ENCODE results near the gene ADGRD2. TPM values are rescaled to one million over a fixed set of nuclear protein-coding genes. Genes with fewer than 3 reads are reported as not detected.

The ADGRD2 gene
- total RNA-seq, 4 donors from 2014 or later: 0.35 TPM; not detected in 3

GRCh38 chr9:124444166-124444565, 6.1 kb upstream of the ADGRD2 start:
- no peak overlapping the region for H3K4me3 ChIP-seq
- H3K27ac ChIP-seq: peak overlapping the region in 3 of 4 donors; percentile 18 to 55 (median 37)
- WGBS, 2 donors: 53 to 55% methylated on average over 3 of the region's 3 CpGs
- peaks cover 0 to 6% (median 0%) of the 10 kb centered on the region in 3 donors for H3K4me1 ChIP-seq
- no peaks in the 10 kb centered on the region for H3K9me3 ChIP-seq
- intact Hi-C loops (cut with DNase I): no loop called here
- DNase-seq: no peak
- no peaks in the 10 kb centered on the region for H3K36me3 ChIP-seq
- H3K27me3 ChIP-seq: peaks cover 0 to 47% (median 0%) of the 10 kb centered on the region in 4 donors
- no peak for TF ChIP-seq POLR2A (IDR thresholded peaks at IDR 0.05)
- TF ChIP-seq, protein P1, sequence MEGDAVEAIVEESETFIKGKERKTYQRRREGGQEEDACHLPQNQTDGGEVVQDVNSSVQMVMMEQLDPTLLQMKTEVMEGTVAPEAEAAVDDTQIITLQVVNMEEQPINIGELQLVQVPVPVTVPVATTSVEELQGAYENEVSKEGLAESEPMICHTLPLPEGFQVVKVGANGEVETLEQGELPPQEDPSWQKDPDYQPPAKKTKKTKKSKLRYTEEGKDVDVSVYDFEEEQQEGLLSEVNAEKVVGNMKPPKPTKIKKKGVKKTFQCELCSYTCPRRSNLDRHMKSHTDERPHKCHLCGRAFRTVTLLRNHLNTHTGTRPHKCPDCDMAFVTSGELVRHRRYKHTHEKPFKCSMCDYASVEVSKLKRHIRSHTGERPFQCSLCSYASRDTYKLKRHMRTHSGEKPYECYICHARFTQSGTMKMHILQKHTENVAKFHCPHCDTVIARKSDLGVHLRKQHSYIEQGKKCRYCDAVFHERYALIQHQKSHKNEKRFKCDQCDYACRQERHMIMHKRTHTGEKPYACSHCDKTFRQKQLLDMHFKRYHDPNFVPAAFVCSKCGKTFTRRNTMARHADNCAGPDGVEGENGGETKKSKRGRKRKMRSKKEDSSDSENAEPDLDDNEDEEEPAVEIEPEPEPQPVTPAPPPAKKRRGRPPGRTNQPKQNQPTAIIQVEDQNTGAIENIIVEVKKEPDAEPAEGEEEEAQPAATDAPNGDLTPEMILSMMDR (IDR thresholded peaks at IDR 0.05): no peak

GRCh38 chr9:124447297-124447661, 3.0 kb upstream of the ADGRD2 start:
- Histone ChIP-seq H3K27ac (no peak overlapping the region), H3K9me3 (no peaks in the 10 kb centered on the region), H3K36me3 (no peaks in the 10 kb centered on the region), H3K4me3 (no peak overlapping the region), H3K27me3 (peaks cover 0 to 58% (median 2%) of the 10 kb centered on the region in 4 donors), H3K4me1 (peaks cover 0 to 26% (median 4%) of the 10 kb centered on the region in 3 donors)
- no peak for TF ChIP-seq POLR2A (IDR thresholded peaks at IDR 0.05)
- TF ChIP-seq, protein P1 (IDR thresholded peaks at IDR 0.05): no peak
- DNase-seq: no peak
- WGBS, 2 donors: 65 to 68% methylated on average over 4 of the region's 4 CpGs
- intact Hi-C loops (cut with DNase I): no loop called here

DNA sequence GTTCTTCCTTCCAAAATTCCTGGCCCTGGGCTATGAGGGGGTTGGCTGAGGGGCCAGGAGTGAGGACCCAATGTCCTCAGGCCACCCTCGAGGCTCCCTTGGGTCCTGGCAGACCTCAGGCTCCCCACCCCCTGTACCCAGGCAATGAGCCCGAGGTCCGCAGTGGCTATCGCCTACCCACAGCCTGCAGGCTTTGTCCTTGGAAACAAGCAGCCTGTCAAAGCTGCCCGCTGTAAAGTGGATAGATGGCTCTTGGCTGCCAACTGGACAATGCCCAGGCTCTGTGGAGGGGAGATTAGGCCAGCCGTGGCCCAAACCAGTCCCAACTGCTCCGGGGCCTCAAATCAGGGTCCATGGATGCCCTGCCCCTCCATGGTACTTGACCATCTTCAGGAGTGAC, 2.2 kb upstream of the ADGRD2 start:
- Histone ChIP-seq H3K4me1 (peaks cover 0 to 33% (median 5%) of the 10 kb centered on the region in 3 donors), H3K27ac (no peak overlapping the region), H3K4me3 (no peak overlapping the region), H3K9me3 (no peaks in the 10 kb centered on the region), H3K36me3 (no peaks in the 10 kb centered on the region), H3K27me3 (peaks cover 2 to 66% (median 5%) of the 10 kb centered on the region in 4 donors)
- no peak for DNase-seq
- intact Hi-C loops (cut with DNase I): no loop called here
- TF ChIP-seq, protein P1 (IDR thresholded peaks at IDR 0.05): no peak
- TF ChIP-seq POLR2A (IDR thresholded peaks at IDR 0.05): no peak
- WGBS, 2 donors: 79% methylated on average over 4 of the region's 7 CpGs; no CpG with 5 or more reads in 1 of the 2 donors

- intact Hi-C loops (cut with DNase I): no loop called here
- Histone ChIP-seq H3K27ac (no peak overlapping the region), H3K4me3 (no peak overlapping the region), H3K9me3 (no peaks in the 10 kb centered on the region), H3K27me3 (peaks cover 2 to 81% (median 6%) of the 10 kb centered on the region in 4 donors), H3K4me1 (peaks cover 0 to 38% (median 11%) of the 10 kb centered on the region in 3 donors), H3K36me3 (no peaks in the 10 kb centered on the region)
- no peak for DNase-seq
- TF ChIP-seq, protein P1 (IDR thresholded peaks at IDR 0.05): no peak
- no peak for TF ChIP-seq POLR2A (IDR thresholded peaks at IDR 0.05)
- WGBS, 2 donors: 46 to 73% methylated on average over 2 to 8 of the region's 13 CpGs
Measured at GRCh38 chr9:124449381-124450151, 685 bp upstream of the ADGRD2 start.

DNA sequence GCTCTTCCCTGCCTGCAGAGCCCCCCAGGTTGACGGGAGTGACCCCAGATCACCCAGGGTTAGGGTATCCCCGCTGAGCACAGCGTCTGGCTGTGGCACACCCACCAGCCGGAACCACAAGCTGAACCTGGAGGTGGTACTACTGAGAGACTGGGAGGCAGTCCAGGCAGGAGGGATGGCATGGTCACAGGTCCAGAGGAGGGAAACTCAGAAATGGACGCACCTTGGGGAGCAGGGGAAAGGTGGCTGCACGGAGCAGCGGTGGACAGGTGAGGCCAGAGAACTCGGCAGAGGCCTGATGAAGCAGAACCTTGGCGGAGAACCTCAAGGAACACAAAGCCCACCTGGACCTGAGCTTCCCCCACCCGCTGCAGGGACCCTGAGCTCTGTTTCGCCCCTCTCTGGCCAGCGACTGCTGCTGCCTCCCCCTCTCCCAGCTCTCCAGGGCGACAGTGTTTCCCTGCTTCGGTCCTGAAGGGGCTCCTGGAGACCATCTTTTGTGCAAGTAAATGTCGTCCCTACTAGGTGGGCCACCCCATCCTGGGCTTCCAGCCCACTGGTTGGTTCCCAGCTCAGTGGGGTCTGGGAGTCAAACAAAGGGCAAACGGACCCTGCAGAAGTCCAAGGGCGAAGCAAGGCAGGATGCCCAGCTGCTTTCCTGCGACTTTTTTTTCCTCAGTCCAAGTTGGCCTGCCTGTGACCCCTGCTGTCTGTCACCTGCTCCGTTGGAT, 845 bp downstream of the ADGRD2 start:
- 57 to 64% methylated on average over 15 to 16 of the region's 19 CpGs for WGBS, 2 donors
- no peaks in the 10 kb centered on the region for H3K9me3 ChIP-seq
- TF ChIP-seq, protein P1 (IDR thresholded peaks at IDR 0.05): no peak
- TF ChIP-seq POLR2A (IDR thresholded peaks at IDR 0.05): no peak
- intact Hi-C loops (cut with DNase I): no loop called here
- peak overlapping the region in 1 of 4 donors; percentile 37 for H3K4me3 ChIP-seq
- peaks cover 0 to 35% (median 11%) of the 10 kb centered on the region in 3 donors for H3K4me1 ChIP-seq
- H3K27ac ChIP-seq: no peak overlapping the region
- DNase-seq: no peak
- no peaks in the 10 kb centered on the region for H3K36me3 ChIP-seq
- H3K27me3 ChIP-seq: peaks cover 2 to 86% (median 6%) of the 10 kb centered on the region in 4 donors
